Activated naive CD8-positive, alpha-beta T cell treated with anti-CD3 and anti-CD28 coated beads for 36 hours (primary cell): ENCODE data around the gene NDUFA8. TPM values are rescaled to one million over a fixed set of nuclear protein-coding genes. Genes with fewer than 3 reads are reported as not detected.

Experiments used
- DNase-seq: peaks from one replicate; pipeline ENCODE4 v3.0.0; 2021
- H3K27ac Mint-ChIP-seq: one replicate; pipeline ENCODE4 v1.8.0; 2022; ENCODE audit warnings: mild to moderate bottlenecking, moderate library complexity, mixed read lengths
- H3K27me3 Mint-ChIP-seq: one replicate; pipeline ENCODE4 v1.8.0; 2022; ENCODE audit warnings: mild to moderate bottlenecking, mixed read lengths
- H3K36me3 Mint-ChIP-seq: one replicate; pipeline ENCODE4 v1.8.0; 2021; ENCODE audit warnings: mild to moderate bottlenecking, mixed read lengths
- H3K4me1 Mint-ChIP-seq: one replicate; pipeline ENCODE4 v1.8.0; 2021; ENCODE audit warnings: mixed read lengths
- H3K4me3 Mint-ChIP-seq: one replicate; pipeline ENCODE4 v1.8.0; 2022; ENCODE audit warnings: mild to moderate bottlenecking, moderate library complexity, mixed read lengths
- H3K9me3 Mint-ChIP-seq: one replicate; pipeline ENCODE4 v1.8.0; 2022; ENCODE audit warnings: mixed read lengths
- total RNA-seq, 2 experiments: library from RNA; stranded (reverse); gene quantifications; one replicate each; pipeline ENCODE4 v1.2.3, GENCODE V29; 2021

NDUFA8 gene
- total RNA-seq, 2 experiments from 2014 or later, result 55.2 to 56.4 TPM

DNA sequence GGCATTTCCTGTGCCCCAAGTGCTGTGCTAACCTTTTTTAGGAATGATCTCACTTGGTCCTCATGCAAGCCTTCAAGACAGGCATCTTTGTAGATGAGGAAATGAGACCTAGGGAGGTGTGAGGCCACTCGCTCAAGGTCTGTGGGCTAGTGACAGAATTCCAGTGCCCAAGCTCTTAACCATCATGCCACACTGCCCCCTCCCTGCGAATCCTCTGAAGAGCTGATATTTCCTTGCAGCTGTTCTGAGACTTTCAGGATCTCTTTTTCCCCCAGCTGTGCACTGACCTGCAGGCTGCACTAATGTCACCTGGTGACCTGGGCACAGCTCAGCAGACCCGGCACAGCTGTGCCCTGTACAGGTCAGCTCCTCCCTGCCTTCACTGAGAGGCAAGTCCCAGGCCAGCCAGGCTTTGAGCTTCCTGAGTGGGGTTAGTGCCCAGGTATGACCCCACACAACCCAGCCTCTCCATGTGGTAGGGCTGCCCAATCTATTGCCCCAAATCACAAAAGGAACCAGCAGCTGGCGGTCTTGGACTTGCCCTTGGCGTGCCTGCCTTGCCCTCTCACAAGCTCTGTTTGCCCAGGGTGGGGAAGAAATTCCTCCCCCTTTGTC lies 32.8 kb upstream of the NDUFA8 start:
- Mint-ChIP-seq H3K27ac (no peak overlapping the region), H3K27me3 (no peaks in the 10 kb centered on the region), H3K4me3 (no peak overlapping the region), H3K36me3 (no peaks in the 10 kb centered on the region), H3K9me3 (no peaks in the 10 kb centered on the region), H3K4me1 (no peaks in the 10 kb centered on the region)
- DNase-seq, result no peak

DNA sequence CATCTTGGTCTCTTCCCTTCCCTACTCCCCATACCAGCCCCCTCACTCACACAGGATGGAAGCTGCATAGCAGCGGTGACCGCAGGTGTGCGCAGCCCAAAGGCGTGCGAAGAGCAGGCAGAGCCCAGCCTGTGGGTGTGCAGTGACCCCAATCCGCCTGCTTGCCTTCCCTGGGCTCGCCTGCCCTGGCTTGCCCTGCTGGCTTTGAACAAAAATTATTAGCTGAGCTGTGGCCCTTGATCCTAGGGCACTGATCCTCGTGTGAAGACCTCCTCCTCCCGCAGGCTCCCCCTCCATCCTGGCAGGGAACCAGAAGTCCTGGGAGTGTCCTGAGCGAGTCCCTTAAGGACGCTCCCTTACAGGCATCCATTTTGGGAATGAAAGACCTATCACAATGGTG lies 32.0 kb upstream of the NDUFA8 start:
- no peaks in the 10 kb centered on the region for H3K36me3 Mint-ChIP-seq
- DNase-seq, result no peak
- H3K4me3 Mint-ChIP-seq, result no peak overlapping the region
- no peak overlapping the region for H3K27ac Mint-ChIP-seq
- no peaks in the 10 kb centered on the region for H3K4me1 Mint-ChIP-seq
- no peaks in the 10 kb centered on the region for H3K27me3 Mint-ChIP-seq
- no peaks in the 10 kb centered on the region for H3K9me3 Mint-ChIP-seq

DNA sequence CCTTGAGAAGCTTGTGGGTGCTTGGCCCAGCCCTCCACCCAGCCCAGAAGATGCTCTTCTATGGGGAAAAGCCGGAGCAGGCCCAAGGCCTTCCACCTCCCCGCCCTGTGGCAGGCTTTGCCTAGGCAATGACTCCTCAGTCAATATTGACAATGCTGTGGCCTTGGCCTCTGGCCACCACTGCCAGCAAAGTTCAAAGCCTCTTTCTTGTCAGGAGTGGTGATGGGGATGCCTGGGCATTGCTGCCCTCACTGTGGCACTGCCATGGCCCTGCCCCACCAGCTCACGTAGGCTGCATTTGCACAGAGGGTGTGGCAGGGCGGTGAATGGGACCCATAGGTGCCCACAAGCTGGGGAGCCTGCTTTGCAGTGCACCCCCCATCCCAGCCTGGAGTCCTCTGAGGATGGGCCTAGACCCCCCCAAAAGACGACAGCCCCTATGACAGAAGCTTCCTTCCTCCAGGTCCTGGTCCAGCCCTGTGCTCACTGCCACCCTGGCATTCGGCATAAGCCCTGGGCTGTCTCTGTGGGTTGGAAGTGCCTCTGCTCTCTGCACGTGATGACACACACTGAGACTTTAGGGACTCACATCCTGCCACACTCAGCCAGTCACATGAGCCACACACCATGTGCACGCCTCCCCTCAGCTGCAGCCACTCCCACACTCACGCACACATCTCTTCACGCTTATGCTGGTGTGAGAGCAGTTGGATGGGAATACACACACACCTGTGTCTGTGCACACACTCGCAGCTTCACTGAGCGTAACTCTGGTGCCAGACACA lies 31.2 kb upstream of the NDUFA8 start:
- Mint-ChIP-seq H3K27me3 (no peaks in the 10 kb centered on the region), H3K36me3 (no peaks in the 10 kb centered on the region), H3K9me3 (no peaks in the 10 kb centered on the region), H3K27ac (no peak overlapping the region), H3K4me1 (no peaks in the 10 kb centered on the region), H3K4me3 (no peak overlapping the region)
- no peak for DNase-seq

DNA sequence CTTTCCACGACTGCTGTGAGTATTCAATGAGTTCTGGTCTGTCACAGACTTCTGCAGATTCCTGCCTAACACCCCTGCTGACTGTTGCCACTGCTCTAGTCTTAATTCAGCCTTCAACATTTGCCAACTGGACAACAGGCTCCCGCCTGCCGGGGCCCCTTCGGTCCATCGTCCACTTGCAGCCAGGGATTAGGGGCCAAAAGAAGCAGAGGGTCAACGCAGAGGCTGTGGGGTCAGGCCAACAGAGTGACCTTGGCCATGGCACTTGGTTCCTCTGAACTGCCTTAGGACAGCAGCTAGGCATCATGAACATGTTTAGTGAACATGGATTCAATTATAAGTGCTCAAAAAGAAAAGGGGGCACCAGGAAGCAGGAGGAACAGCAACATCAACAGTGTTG lies 28.8 kb upstream of the NDUFA8 start:
- no peaks in the 10 kb centered on the region for H3K36me3 Mint-ChIP-seq
- H3K4me3 Mint-ChIP-seq, result no peak overlapping the region
- peaks cover under 1% of the 10 kb centered on the region for H3K27me3 Mint-ChIP-seq
- H3K27ac Mint-ChIP-seq, result no peak overlapping the region
- DNase-seq, result no peak
- H3K4me1 Mint-ChIP-seq, result no peaks in the 10 kb centered on the region
- H3K9me3 Mint-ChIP-seq, result no peaks in the 10 kb centered on the region

DNA sequence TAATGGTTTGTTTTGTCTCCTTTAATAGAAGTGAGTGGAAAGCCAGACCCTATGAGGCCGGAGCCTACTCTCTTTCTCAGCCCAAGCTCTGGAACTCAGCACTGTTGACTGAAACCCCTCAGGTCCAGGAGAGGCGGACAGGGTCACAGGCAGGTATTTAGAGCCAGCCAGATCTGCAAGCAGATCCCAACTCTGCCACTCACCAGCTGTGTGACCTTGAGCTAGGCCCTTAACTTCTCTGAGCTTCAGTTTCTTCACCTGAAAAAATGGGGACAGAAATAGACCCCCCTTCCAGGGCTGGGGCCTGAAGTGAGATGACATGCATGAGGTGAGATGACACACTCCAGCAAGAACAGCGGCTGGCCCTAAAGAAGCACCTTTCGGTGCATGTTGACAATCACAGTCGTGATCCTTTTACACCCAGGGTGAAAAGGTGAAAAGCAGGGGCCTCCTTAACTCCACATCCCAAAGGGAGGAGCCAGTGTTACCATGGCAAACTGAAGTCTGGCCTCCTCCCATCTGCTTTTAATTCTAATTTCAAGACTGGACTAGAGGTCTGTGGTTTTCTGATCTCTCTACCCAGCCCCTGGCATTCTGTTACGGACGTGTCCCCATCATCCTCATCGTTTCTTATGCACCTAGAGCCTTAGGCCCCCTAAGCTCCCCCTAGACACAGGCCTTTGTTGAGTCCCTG lies 27.3 kb upstream of the NDUFA8 start:
- H3K27ac Mint-ChIP-seq, result no peak overlapping the region
- no peaks in the 10 kb centered on the region for H3K4me1 Mint-ChIP-seq
- no peaks in the 10 kb centered on the region for H3K36me3 Mint-ChIP-seq
- no peak overlapping the region for H3K4me3 Mint-ChIP-seq
- DNase-seq, result no peak
- no peaks in the 10 kb centered on the region for H3K9me3 Mint-ChIP-seq
- H3K27me3 Mint-ChIP-seq, result peaks cover 10% of the 10 kb centered on the region

DNA sequence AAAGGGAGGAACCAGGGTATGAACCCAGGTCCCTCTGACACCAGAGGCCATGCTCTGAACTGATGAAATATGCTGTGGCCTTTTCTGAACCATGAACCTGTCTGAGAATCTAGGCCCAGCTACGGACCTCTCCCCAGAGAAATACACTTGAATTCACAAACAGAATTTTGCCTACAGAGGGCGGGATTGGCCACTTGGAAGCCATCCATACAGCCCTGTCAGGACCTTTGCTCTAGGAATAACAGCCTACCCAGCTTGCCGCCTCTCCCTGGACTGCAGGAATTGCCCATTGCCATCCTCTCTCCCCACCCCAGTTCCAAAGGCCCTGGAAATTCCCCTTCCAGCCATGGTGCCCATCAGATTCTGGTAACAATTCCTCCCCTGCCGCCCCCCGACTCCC lies 26.7 kb upstream of the NDUFA8 start:
- Mint-ChIP-seq H3K9me3 (no peaks in the 10 kb centered on the region), H3K4me3 (no peak overlapping the region), H3K27ac (no peak overlapping the region), H3K4me1 (no peaks in the 10 kb centered on the region), H3K36me3 (no peaks in the 10 kb centered on the region), H3K27me3 (peaks cover 11% of the 10 kb centered on the region)
- no peak for DNase-seq

DNA sequence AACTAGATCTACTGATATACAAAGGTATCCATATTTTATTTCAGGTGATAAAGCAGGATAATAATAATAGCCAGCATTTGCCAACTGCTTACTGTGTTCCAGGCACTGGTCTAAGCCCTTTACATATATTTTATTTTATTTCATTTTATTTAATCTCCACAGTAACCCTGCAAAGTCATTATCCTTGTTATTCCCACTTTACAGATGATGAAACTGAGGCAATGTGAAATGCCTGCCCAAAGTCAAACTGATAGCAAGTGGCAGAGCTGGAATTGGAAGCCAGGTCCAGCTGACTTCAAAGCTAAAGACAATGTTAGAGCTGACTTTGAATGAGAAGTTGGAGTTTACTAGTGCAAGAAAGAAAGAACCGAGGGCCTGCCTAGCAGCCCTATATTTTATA lies 25.0 kb upstream of the NDUFA8 start:
- no peak for DNase-seq
- Mint-ChIP-seq H3K36me3 (no peaks in the 10 kb centered on the region), H3K9me3 (no peaks in the 10 kb centered on the region), H3K27ac (no peak overlapping the region), H3K4me1 (no peaks in the 10 kb centered on the region), H3K27me3 (peaks cover 11% of the 10 kb centered on the region), H3K4me3 (no peak overlapping the region)

DNA sequence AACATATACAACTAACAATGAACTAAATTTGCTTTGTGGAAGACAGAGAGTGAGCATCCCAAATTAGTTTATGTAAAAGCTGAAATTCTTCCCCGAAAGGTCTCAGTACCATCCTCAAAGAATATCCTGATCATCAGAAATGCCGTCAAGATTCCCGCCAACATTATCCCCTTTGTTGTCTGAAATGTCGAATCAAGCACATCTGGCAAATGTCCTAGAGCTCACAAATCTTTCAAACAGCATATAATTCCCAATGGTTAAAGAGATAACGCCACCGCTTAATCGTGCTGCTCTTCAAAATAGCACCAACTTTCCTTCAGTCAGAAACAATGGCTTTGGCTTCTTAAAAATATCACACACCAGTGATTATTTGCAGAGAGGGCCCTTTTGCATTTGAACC lies 23.9 kb upstream of the NDUFA8 start:
- Mint-ChIP-seq H3K36me3 (no peaks in the 10 kb centered on the region), H3K27ac (no peak overlapping the region), H3K4me3 (no peak overlapping the region), H3K27me3 (peaks cover 11% of the 10 kb centered on the region), H3K4me1 (no peaks in the 10 kb centered on the region), H3K9me3 (no peaks in the 10 kb centered on the region)
- DNase-seq, result no peak

DNA sequence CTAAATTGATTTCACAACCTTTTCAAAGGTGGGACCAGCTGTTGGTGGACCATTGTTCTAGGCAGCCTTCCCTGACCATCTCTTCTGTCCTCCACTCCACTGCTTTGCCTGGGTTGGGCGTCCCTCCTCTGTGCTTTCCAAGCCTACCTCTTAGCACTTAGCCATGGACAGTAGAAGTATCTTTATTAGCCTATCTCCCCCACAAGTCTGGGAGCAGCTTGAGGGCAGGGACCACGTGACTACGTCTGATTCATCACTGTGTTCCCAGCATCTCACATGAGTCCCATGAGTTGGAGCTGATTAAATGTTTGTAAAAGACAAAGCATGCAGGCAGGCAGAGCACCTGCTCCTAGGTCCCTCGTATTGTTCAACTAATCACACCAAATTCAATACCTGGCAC lies 21.1 kb upstream of the NDUFA8 start:
- H3K27ac Mint-ChIP-seq, result no peak overlapping the region
- peaks cover 17% of the 10 kb centered on the region for H3K27me3 Mint-ChIP-seq
- no peaks in the 10 kb centered on the region for H3K4me1 Mint-ChIP-seq
- no peak for DNase-seq
- H3K36me3 Mint-ChIP-seq, result no peaks in the 10 kb centered on the region
- no peaks in the 10 kb centered on the region for H3K9me3 Mint-ChIP-seq
- H3K4me3 Mint-ChIP-seq, result no peak overlapping the region

DNA sequence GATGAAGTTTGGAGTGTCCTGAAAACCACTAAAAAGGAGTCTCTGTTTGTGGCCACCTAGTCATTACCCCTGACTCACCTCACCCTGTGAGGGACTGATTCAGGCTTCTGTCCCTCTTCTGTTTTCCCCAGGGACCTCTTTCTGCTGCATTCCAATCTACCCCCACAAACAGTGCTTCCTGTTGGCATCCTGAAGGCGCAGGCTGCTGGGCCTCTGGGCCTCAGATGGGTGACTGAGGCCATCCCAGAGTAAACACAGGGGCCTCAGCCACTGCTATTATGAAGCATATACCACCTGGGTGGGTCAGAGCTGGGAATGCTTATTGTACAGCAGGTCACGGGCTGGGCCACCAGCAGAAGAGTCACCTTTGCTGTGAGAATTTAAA lies 20.1 kb upstream of the NDUFA8 start:
- DNase-seq, result no peak
- Mint-ChIP-seq H3K4me1 (no peaks in the 10 kb centered on the region), H3K4me3 (no peak overlapping the region), H3K27ac (no peak overlapping the region), H3K36me3 (no peaks in the 10 kb centered on the region), H3K9me3 (no peaks in the 10 kb centered on the region), H3K27me3 (peaks cover 21% of the 10 kb centered on the region)

DNA sequence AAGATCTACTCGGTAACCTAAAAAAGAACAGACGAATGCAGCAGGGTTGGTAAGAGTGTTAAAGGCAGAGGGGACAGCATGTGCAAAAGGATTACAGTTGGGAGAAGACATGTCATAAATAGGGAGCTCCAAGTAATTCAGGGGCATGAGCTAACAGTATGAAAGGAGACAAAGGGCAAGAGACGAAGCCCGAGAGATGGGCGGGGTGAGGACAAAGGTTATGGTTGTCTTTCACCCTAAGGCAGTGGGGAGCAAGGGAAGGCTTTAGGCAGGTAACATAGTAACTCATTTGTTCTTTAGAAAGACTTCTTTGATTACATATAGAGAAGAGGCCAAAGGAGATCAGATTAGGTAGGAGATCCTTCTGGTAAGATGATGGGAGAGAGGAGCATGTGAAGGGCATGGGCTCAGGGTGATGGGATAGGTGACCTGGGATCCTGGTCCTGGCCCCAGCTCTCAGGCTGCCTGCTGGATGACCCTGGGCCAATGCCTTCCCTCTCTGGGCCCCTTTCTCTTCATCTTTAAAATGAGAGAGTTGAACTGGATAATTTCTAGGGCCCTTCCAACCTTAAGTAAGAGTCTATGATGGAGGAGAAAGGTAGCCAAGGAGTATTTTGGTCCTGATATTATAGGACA lies 19.6 kb upstream of the NDUFA8 start:
- no peak for DNase-seq
- Mint-ChIP-seq H3K27ac (no peak overlapping the region), H3K4me3 (no peak overlapping the region), H3K9me3 (no peaks in the 10 kb centered on the region), H3K4me1 (no peaks in the 10 kb centered on the region), H3K27me3 (peaks cover 22% of the 10 kb centered on the region), H3K36me3 (no peaks in the 10 kb centered on the region)

DNA sequence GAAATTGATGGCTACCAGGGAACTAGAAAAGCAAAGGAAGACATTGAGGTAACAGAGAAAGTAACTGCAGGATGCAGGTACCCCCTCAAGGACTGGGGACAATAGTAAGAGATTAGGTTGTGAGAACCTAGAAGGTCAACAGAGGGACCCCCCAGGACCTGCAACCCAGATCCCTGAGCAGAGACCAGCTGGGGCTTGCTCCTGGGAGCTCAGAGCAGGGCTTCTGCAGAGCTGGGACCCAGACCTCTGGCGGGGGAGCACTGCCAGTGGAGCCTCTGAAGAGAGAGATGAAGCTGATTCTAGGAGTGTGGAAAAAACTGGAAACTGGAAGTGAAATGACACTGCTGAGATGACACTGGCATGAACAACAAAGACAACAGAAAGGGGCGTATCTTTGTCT lies 17.3 kb upstream of the NDUFA8 start:
- Mint-ChIP-seq H3K27ac (no peak overlapping the region), H3K4me1 (no peaks in the 10 kb centered on the region), H3K4me3 (no peak overlapping the region), H3K27me3 (peaks cover 28% of the 10 kb centered on the region), H3K36me3 (no peaks in the 10 kb centered on the region), H3K9me3 (no peaks in the 10 kb centered on the region)
- DNase-seq, result no peak

DNA sequence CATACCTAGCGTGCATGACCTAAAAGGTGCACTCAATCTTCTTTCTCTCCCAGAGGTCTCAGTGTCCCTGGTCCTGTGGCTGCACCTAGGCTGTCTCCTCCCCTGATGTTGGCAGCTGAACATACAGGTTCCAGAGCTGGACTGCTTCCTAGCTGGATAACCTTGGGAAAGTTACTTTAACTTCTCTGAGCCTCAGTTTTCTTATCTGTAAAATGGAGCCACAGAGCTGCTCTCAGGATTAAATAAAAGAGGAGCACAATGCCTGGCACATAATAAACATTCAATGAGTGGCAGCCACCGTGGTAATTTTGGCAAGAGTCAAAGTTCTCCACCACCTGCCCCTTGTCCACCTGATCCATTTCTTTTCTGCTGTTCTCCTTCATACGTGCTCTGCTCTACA lies 14.1 kb upstream of the NDUFA8 start:
- Mint-ChIP-seq H3K27ac (no peak overlapping the region), H3K36me3 (no peaks in the 10 kb centered on the region), H3K9me3 (no peaks in the 10 kb centered on the region), H3K4me1 (no peaks in the 10 kb centered on the region), H3K27me3 (peaks cover 34% of the 10 kb centered on the region), H3K4me3 (no peak overlapping the region)
- DNase-seq, result no peak

DNA sequence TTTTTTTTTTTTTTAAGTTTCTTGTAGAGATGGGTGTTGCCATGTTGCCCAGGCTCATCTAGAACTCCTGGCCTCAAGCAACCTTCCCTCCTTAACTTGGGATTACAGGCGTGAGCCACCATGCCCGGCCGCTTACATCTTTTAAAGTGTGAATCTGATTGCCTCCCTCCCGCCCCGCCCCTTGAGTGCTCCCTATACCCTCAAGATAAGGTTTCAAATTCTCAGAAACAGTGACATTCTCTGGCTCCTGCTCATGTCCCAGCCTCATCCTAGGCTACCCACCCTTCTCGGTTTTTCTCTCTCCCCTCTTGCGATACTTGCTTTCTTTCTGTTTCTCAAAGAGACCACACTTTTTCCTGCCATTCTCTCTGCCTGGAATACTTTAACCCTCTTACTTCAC lies 12.6 kb upstream of the NDUFA8 start:
- H3K4me1 Mint-ChIP-seq, result no peaks in the 10 kb centered on the region
- peaks cover 34% of the 10 kb centered on the region for H3K27me3 Mint-ChIP-seq
- no peak overlapping the region for H3K4me3 Mint-ChIP-seq
- DNase-seq, result no peak
- H3K36me3 Mint-ChIP-seq, result no peaks in the 10 kb centered on the region
- H3K9me3 Mint-ChIP-seq, result no peaks in the 10 kb centered on the region
- H3K27ac Mint-ChIP-seq, result no peak overlapping the region

DNA sequence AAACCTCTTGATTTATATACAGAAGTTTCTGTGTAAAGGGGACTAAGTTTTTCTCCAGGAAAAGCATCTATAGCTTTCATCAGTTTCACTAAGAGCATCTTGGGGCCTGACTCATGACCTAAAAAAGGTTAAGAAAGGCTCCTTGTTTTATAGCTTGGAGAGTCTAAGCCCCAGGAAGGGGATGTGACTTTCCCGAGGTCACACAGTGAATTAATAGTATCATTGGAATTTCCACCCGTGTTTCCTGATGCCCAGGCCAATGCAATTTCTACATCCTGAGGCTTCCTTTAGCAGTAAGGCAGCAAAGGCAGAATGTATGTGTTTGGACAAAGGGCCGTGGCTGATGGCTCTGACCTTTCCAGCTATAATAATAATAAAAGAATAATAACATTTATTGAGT lies 8.8 kb upstream of the NDUFA8 start:
- Mint-ChIP-seq H3K4me3 (no peak overlapping the region), H3K27me3 (peaks cover 24% of the 10 kb centered on the region), H3K36me3 (no peaks in the 10 kb centered on the region), H3K4me1 (no peaks in the 10 kb centered on the region), H3K9me3 (no peaks in the 10 kb centered on the region), H3K27ac (no peak overlapping the region)
- no peak for DNase-seq
